ENCODE results near the gene MEG3. TPM values are rescaled to one million over a fixed set of nuclear protein-coding genes. Genes with fewer than 3 reads are reported as not detected.

The MEG3 gene
- 1 to 10 TPM; 1.0 to 1.3 TPM for total RNA-seq

GRCh38 chr14:100825713-100826331, at the start of gene MEG3:
MEG3 (plus strand) TSS chr14:100826118.

DNA sequence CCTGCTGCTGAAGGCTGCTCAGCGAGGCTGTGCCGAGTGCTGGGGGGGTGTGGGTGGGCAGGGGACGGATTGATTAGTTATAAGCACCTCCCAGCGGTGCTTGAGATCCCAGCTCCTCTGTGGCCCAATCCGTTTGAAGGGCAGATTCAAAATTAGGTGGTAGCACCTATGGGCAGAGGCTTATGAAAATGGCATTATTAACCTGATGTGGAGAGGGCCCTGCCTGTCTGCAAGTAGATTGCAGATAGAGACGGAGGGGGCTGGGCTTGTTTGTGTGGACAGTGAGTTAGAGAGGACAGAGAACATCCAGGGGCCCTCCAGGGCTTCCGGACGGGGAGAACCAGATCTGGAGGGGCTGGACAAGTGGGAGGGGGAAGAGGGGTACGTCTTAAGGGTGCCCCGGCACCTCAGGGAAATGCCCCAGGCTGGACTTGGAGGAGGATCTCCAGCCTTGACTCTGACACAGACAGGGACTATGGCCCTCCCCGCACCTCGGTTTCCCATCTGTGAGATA, 77.8 kb downstream of the MEG3 start, which contains the start of gene RTL1:
RTL1 (minus strand) TSS at position 51 of the 514 bp plus-strand sequence. CDS start 18,934 bp downstream, outside the sequence.

Small RNA genes within 50 kb of the gene (small RNA-seq; reads per million reads assigned to genes)
- gene AL117190.3 = 0 reads per million in 2 donors
- gene MIR127 = 0 reads per million in 2 donors
- 0 reads per million in 2 donors for gene MIR136
- gene MIR2392 = 0 reads per million in 2 donors
- 1.7 to 6.9 reads per million in 2 donors for gene MIR337
- gene MIR431 = 0 reads per million in 2 donors
- gene MIR432 = 0 reads per million in 2 donors
- 0 reads per million in 2 donors for gene MIR433
- 20.0 to 21.7 reads per million in 2 donors for gene MIR493
- gene RF01928 = 0 to 0.04 reads per million in 2 donors
- 0 reads per million in 2 donors for gene RF02145
- 0.69 to 0.93 reads per million in 2 donors for gene SNORD112

Other genes starting within 250 kb of the MEG3 start
- gene BEGAIN, start 238.7 kb upstream of the MEG3 start, total RNA-seq = under 1 TPM; 0.33 to 0.69 TPM
- under 1 TPM in 1 of 2 donors, not detected in 1; under 0.01 TPM for gene DLK1, start 99.2 kb upstream of the MEG3 start, total RNA-seq
- not detected for gene RTL1, start 77.6 kb downstream of the MEG3 start, total RNA-seq